Stomach (tissue), 9 donors: ENCODE data around the gene P4HA3. TPM values are rescaled to one million over a fixed set of nuclear protein-coding genes. Genes with fewer than 3 reads are reported as not detected.

ENCODE experiments used
- DNase-seq, 2 donors: peaks; one replicate each; pipeline versions ENCODE4 v3.0.0 to v3.0.0-alpha.2; 2013 to 2019
- H3K27ac ChIP-seq, 5 donors: fragments of 200-600 bp in 4 of 5; sonication (generic) in 4 of 5; one replicate each; pipeline ENCODE4 v1.5.1; 2013 to 2019; ENCODE audit warnings: mild to moderate bottlenecking in 1 of 5, moderate library complexity in 1 of 5
- H3K27me3 ChIP-seq, 3 donors: fragments of 200-600 bp; sonication (generic); one replicate each; pipeline ENCODE4 v1.5.1; 2017 to 2019; ENCODE audit warnings: mixed run types in 1 of 3
- H3K36me3 ChIP-seq, 4 donors: fragments of 200-600 bp; sonication (generic); 1 replicate in 3 of 4; 2 replicates in 1 of 4; pipeline ENCODE4 v1.5.1; 2016 to 2019
- H3K4me1 ChIP-seq, 4 donors: fragments of 200-600 bp; sonication (generic); one replicate each; pipeline ENCODE4 v1.5.1; 2016 to 2019
- H3K4me3 ChIP-seq, 4 donors: fragments of 200-600 bp; sonication (generic) in 3 of 4; one replicate each; pipeline ENCODE4 v1.5.1; 2016 to 2019; ENCODE audit warnings: mild to moderate bottlenecking in 1 of 4
- H3K9me3 ChIP-seq, 4 donors: fragments of 200-600 bp; sonication (generic); one replicate each; pipeline ENCODE4 v1.5.1; 2016 to 2019
- EP300 ChIP-seq: sonication (generic); formaldehyde crosslinking; IDR thresholded peaks from one replicate; pipeline ENCODE4 v1.6.1; 2017; ENCODE audit warnings: antibody characterized with exemption
- POLR2A ChIP-seq, 4 donors: fragments of 450-650 bp; IDR thresholded peaks; one replicate each; pipeline ENCODE4 v1.6.1; 2016; ENCODE audit warnings: antibody characterized with exemption in 4 of 4, control low read depth in 2 of 4, mild to moderate bottlenecking in 1 of 4, moderate library complexity in 1 of 4
- POLR2AphosphoS5 ChIP-seq, 3 donors: sonication (generic); formaldehyde crosslinking; IDR thresholded peaks; one replicate each; pipeline ENCODE4 v1.6.1; 2016; ENCODE audit warnings: antibody characterized with exemption in 3 of 3
- WGBS, 5 donors: extraction: QIAGEN DNeasy Blood & Tissue Kit in 3 of 5; methylation state at CpG; one replicate each; pipeline versions ENCODE4 v1.1.5 to v1.1.7; 2013 to 2018; 5-methylcytosine and 5-hydroxymethylcytosine counted together
- intact Hi-C: fragments of 100-400 bp; cut with DNase I; formaldehyde crosslinking; loops from one replicate; pipeline ENCODE4 v1.15.1; 2023; ENCODE audit warnings: low total_unique reads
- polyA plus RNA-seq, 3 donors: library from polyadenylated mRNA; stranded (reverse); fragments of 200-250 nt; gene quantifications; one replicate each; pipeline ENCODE4 v1.2.3, GENCODE V29; 2013
- total RNA-seq, 5 donors: library from RNA; depleted of rRNA; stranded (reverse); fragments of >200 nt; gene quantifications; one replicate each; pipeline versions ENCODE4 v1.1.0 to v1.2.3, GENCODE V29; 2014 to 2016
- TF ChIP-seq, protein P1 (sequence below), 7 experiments: fragments of 450-650 bp in 4 of 7; fragments of 200-600 bp in 3 of 7; sonication (generic) in 3 of 7; IDR thresholded peaks; one replicate each; pipeline ENCODE4 v1.5.1; 2016 to 2019; ENCODE audit warnings: antibody characterized with exemption in 7 of 7, control low read depth in 2 of 7, mild to moderate bottlenecking in 1 of 7
- donor health status: healthy with polysubstance abuse.
- donor health status: Bipolar disorder and iron deficiency.
- donor health status: healthy.

The P4HA3 gene
- total and polyA plus RNA-seq, 8 donors, result 0.28 to 2.6 (median 0.71) TPM; not detected in 4

- intact Hi-C loops, result no loop called here
- DNase-seq, result peak in 1 of 2 donors; percentile 22
- Histone ChIP-seq H3K27me3 (no peaks in the 10 kb centered on the region), H3K4me3 (no peak overlapping the region), H3K27ac (no peak overlapping the region), H3K9me3 (no peaks in the 10 kb centered on the region), H3K36me3 (no peaks in the 10 kb centered on the region), H3K4me1 (peaks cover 0 to 17% (median 6%) of the 10 kb centered on the region in 4 donors)
- WGBS, 5 donors, result 29 to 41% (median 36%) methylated on average over 1 of the region's 1 CpG
- TF ChIP-seq POLR2A (IDR thresholded peaks at IDR 0.05), result no peak
- peak in 1 of 3 donors; percentile 57 for TF ChIP-seq POLR2AphosphoS5 (IDR thresholded peaks at IDR 0.05)
- no peak for TF ChIP-seq EP300
These were observed 23.3 kb downstream of the P4HA3 start for GRCh38 chr11:74288161-74288560.

- Histone ChIP-seq H3K27me3 (no peaks in the 10 kb centered on the region), H3K4me1 (peaks cover 0 to 17% (median 6%) of the 10 kb centered on the region in 4 donors), H3K9me3 (no peaks in the 10 kb centered on the region), H3K27ac (no peak overlapping the region), H3K4me3 (no peak overlapping the region), H3K36me3 (no peaks in the 10 kb centered on the region)
- TF ChIP-seq POLR2AphosphoS5 (IDR thresholded peaks at IDR 0.05) (no peak), EP300 (no peak), POLR2A (IDR thresholded peaks at IDR 0.05) (no peak)
- TF ChIP-seq, protein P1, sequence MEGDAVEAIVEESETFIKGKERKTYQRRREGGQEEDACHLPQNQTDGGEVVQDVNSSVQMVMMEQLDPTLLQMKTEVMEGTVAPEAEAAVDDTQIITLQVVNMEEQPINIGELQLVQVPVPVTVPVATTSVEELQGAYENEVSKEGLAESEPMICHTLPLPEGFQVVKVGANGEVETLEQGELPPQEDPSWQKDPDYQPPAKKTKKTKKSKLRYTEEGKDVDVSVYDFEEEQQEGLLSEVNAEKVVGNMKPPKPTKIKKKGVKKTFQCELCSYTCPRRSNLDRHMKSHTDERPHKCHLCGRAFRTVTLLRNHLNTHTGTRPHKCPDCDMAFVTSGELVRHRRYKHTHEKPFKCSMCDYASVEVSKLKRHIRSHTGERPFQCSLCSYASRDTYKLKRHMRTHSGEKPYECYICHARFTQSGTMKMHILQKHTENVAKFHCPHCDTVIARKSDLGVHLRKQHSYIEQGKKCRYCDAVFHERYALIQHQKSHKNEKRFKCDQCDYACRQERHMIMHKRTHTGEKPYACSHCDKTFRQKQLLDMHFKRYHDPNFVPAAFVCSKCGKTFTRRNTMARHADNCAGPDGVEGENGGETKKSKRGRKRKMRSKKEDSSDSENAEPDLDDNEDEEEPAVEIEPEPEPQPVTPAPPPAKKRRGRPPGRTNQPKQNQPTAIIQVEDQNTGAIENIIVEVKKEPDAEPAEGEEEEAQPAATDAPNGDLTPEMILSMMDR (IDR thresholded peaks at IDR 0.05), result no peak
- 76 to 89% (median 78%) methylated on average over 2 of the region's 2 CpGs for WGBS, 5 donors
- intact Hi-C loops, result no loop called here
- no peak for DNase-seq
These were observed 27.0 kb downstream of the P4HA3 start for GRCh38 chr11:74284466-74284865.

- Histone ChIP-seq H3K9me3 (no peaks in the 10 kb centered on the region), H3K27ac (no peak overlapping the region), H3K36me3 (no peaks in the 10 kb centered on the region), H3K27me3 (no peaks in the 10 kb centered on the region), H3K4me3 (no peak overlapping the region), H3K4me1 (peaks cover 0 to 17% (median 5%) of the 10 kb centered on the region in 4 donors)
- intact Hi-C loops, result no loop called here
- TF ChIP-seq, protein P1 (IDR thresholded peaks at IDR 0.05), result no peak
- TF ChIP-seq POLR2AphosphoS5 (IDR thresholded peaks at IDR 0.05) (no peak), POLR2A (IDR thresholded peaks at IDR 0.05) (no peak), EP300 (no peak)
- DNase-seq, result no peak
- WGBS, 5 donors, result 66 to 85% (median 67%) methylated on average over 3 of the region's 3 CpGs
These were observed 27.8 kb downstream of the P4HA3 start for GRCh38 chr11:74283580-74284180.

- H3K27me3 ChIP-seq, result no peaks in the 10 kb centered on the region
- 65 to 74% (median 66%) methylated on average over 5 of the region's 5 CpGs for WGBS, 5 donors
- peaks cover 0 to 11% (median 2%) of the 10 kb centered on the region in 4 donors for H3K4me1 ChIP-seq
- intact Hi-C loops, result no loop called here
- H3K36me3 ChIP-seq, result no peaks in the 10 kb centered on the region
- TF ChIP-seq POLR2A (IDR thresholded peaks at IDR 0.05) (no peak), POLR2AphosphoS5 (IDR thresholded peaks at IDR 0.05) (no peak), EP300 (no peak)
- TF ChIP-seq, protein P1 (IDR thresholded peaks at IDR 0.05), result no peak
- no peaks in the 10 kb centered on the region for H3K9me3 ChIP-seq
- no peak for DNase-seq
- no peak overlapping the region for H3K27ac ChIP-seq
- H3K4me3 ChIP-seq, result no peak overlapping the region
These were observed 28.5 kb downstream of the P4HA3 start for GRCh38 chr11:74282914-74283371.

DNA sequence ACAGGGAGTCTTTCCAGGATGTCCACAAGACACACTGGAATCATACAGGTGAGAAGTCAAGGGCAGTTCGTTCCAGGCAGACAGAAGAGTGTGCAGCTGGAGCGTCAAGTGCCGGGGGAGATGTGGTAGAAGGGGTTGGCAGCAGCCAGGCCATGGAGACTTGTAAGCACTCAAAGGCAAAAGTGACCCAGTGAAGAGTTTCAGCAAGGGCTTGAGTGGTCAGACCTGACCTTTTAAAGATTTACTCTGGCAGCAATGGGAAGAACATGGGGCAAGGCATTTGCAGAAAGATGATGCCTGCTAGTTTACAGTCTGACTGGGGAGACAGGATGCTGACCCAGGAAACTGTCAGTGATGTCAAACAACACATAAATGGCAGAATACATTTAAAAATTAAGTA lies 29.0 kb downstream of the P4HA3 start:
- no peak overlapping the region for H3K4me3 ChIP-seq
- H3K9me3 ChIP-seq, result no peaks in the 10 kb centered on the region
- 57 to 95% (median 93%) methylated on average over 3 of the region's 3 CpGs for WGBS, 5 donors
- TF ChIP-seq POLR2A (IDR thresholded peaks at IDR 0.05) (no peak), EP300 (no peak), POLR2AphosphoS5 (IDR thresholded peaks at IDR 0.05) (no peak)
- TF ChIP-seq, protein P1 (IDR thresholded peaks at IDR 0.05), result no peak
- peaks cover 0 to 8% (median 0%) of the 10 kb centered on the region in 4 donors for H3K4me1 ChIP-seq
- no peak overlapping the region for H3K27ac ChIP-seq
- DNase-seq, result no peak
- H3K27me3 ChIP-seq, result no peaks in the 10 kb centered on the region
- H3K36me3 ChIP-seq, result no peaks in the 10 kb centered on the region
- intact Hi-C loops, result no loop called here
